ENCODE data around the gene LANCL2.
"Not testable (repeated sequence)": the region's sequence is repeated elsewhere in the genome, so short reads cannot be mapped to it uniquely, and the experiment has no call there.

LANCL2 gene

GRCh38 chr7:55438757-55439525 lies 73.8 kb downstream of the LANCL2 start:
- no peak for DNase-seq

DNA sequence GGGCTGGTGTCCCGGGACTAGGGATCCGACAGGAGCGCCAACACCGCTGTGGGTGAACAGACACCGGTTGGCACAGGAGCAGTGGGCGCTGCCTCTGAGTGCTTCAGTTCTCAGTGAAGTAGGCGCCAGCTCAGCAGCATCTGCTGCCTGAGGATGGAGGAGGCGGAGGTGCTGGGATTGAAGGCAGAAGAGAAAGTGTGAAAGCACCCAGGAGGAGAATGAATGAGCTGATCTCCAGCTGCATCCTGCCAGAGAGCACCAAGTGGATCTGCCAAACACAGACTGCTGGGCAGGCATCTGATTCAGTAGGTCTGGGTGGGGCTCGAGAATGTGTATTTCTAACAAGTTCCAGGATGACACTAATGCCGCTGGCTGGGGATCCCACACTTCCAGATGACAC lies 74.5 kb downstream of the LANCL2 start:
- DNase-seq = no peak

DNA sequence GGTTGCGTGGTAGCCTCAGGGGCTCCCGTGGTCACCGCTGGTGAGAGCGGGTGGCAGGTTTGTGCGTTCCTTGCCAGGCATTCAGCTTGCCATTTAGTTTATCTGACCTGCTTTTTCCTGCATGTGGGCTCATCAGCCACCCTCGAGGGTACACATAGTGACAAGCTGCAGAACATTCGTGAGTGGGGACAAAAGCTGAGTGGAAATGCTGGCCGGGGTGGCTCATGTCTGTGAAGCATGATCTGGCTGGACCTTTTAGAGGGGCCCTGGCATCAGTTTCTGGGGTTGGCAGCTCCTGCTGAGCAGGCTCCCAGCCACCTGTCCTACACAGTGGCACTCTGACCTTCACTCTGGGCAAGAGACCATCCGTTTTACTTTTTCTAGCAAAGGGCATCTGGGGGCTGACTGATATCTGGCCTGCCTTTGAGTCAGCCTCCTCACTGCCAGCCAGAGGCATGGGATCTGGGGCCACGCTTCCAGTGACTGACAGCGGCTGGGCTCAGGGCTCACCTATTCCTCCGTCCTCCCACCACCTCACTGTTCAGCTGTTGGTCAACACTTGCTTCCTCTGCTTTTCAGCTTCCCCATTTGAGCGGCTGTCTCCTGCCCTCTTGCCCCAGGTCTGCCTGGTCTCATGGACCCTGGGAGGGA lies 75.0 kb downstream of the LANCL2 start:
- no peak for DNase-seq

DNA sequence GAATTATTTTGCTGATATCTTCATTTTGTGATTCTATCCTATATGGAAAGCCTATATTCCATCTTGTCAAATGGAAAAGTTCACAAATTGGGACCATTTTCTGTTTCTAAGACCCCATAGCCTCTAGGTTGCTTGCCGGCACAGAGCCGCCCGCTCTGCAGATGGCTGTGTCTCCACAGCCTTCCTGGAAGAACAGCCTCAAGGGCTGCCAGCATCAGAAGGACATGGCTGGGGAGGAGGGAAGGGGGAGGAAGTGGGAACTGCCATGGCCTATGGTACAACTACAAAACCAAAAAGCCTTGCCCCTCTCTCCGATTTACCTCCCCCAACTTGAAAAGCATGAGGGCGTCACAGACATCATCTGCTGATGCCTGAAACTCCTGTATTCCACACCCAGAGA lies 75.9 kb downstream of the LANCL2 start:
- DNase-seq = no peak

- peak; percentile 13 for DNase-seq
These were observed 76.8 kb downstream of the LANCL2 start for GRCh38 chr7:55441774-55442522.

GRCh38 chr7:55444786-55445185 lies 79.6 kb downstream of the LANCL2 start:
- no peak for DNase-seq

GRCh38 chr7:55448526-55448925 lies 83.4 kb downstream of the LANCL2 start:
- no peak for DNase-seq

DNA sequence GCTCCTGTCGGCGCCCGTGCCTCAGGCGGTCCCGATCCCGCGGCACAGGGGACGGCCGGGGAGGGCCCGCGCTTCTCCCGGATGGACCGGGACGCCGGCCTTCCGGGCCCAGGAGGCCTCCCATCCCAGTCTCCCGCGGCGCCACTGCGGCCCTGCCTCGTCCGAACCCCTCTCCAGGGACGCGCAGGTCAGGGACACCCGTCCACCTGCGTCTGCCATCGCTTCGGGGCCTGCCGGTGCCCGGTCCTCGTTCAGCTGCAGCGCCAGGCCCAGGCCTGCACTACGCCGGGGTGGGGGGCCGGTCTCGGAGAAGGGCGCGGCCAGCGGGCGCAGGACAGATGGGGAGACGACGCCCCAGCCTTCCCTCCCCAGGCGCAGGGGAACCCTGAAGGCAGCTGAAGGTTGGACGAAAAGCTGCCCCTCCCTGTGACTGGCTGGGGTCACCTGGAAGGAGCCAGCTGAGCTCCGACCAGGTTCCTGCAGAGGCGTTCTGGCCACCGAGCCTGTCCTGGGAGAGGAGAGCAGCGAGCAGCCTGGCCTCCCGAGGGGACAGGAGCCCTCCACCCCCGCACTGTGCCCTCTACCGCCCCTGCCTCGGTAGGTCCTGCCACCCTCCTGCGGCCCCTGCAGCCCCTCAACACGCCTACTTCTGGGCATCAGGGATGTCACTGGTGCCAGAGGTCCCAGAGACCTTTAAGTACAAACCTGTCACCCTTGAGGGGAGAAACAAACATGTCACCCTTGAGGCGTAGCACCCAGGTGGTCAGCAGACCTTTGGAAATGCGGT lies 84.3 kb downstream of the LANCL2 start:
- DNase-seq = no peak

DNA sequence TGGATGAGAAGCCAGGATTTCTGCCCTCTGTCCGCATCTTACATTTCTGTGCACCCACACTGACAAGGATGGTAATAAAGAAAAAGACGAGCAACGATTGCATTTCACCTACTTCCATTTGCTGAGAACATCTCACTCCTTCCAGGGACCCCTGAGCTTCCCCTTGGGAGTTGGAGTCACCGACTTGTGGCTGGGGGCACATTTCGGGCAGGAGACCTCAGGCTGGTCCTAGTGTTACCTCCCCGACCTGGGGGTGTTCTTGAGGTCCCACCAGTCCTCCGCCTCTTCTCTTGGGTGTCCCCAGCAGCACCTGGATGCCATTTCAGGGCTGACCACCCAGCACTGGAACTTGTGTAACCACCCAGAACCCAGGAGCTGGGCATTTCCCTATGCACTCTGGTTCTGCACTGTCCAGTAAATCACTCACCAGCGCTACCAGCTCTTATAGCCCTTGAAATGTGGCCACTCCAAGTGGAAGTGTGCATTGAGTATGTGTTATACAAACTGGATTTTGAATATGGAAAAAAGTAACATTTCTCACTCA lies 84.9 kb downstream of the LANCL2 start:
- DNase-seq = no peak

GRCh38 chr7:55452971-55453370 lies 87.8 kb downstream of the LANCL2 start:
- DNase-seq = no peak

DNA sequence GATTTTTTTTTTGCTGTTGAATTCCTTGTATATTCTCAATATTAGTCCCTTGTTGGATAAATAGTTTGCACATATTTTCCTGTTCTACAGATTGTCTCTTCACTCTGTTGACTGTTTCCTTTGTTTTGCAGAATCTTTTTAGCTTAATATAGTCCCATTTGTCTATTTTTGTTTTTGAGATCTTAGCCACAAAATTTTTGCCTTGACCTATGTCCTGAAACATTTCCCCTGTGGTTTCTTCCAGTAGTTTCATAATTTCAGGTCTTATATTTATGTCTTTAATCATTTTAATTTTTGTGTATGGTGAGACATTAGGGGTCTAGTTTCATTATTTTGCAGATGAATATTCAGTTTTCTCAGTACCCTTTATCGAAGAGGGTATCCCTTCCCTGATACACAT lies 92.7 kb downstream of the LANCL2 start:
- no peak for DNase-seq

DNA sequence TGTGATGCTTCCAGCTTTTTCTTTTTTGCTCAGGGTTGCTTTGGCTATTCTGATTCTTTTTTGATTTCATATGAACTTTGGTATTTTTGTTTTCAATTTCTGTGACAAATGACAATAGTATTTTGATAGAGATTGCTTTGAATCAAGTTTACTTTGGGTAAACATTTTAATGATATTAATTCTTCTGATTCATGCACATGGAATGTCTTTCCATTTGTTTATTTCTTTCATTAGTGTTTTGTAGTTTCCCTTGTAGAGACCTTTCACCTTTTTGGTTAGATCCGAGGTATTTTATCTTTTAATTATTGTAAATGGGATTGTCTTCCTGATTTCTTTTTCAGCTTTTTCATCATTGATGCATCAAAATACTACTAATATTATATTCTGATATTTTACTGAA lies 93.2 kb downstream of the LANCL2 start:
- no peak for DNase-seq

DNA sequence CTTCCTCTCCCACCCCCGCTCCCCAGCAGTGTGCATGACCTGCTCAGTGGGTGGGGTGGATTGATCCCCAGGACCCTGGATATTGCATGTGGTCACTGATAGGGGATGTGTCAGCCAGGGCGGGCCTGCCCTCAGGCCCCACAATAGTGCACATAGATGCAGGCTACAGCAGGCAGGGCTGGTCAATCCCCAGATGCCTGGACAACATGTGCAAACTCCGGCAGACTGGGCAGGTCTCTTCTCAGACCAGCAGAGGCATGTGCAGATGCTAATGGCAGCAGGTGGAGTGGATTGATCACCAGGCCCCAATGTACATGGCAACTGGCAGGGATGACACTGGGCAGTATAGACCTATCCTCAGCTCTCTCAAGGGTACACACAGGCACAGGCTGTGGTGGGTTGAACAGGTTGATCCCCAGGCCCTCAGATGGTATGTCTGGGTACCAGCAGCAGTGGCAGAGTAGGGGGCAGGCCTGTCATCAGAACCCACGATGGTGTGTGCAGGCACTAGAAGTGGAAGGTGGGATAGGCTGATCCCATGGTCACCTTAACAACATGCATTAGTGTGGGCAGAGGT lies 98.6 kb downstream of the LANCL2 start:
- DNase-seq = no peak

DNA sequence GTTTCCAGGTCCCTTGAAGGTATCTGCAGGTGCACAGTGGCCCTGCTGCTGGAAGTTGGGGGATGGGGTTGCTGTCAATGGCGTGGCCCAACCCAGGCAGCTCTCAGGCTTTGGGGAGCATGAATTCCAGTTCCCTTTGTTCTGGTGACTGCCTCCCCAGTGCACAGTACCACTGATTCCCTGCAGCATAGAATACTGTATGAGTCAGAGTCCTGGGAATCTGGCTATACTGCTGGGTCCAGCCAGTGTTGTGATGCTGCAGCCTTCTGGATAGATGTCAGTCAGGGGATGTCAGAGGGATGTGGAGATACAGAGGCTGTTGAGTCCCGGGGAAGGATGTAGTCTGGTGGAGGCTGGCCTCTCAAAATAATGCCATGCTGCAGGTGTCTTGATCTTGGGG lies 99.3 kb downstream of the LANCL2 start:
- no peak for DNase-seq

GRCh38 chr7:55465691-55466090 lies 100.6 kb downstream of the LANCL2 start:
- DNase-seq = no peak

- DNase-seq = no peak
These were observed 102.0 kb downstream of the LANCL2 start for GRCh38 chr7:55467047-55467593.

DNA sequence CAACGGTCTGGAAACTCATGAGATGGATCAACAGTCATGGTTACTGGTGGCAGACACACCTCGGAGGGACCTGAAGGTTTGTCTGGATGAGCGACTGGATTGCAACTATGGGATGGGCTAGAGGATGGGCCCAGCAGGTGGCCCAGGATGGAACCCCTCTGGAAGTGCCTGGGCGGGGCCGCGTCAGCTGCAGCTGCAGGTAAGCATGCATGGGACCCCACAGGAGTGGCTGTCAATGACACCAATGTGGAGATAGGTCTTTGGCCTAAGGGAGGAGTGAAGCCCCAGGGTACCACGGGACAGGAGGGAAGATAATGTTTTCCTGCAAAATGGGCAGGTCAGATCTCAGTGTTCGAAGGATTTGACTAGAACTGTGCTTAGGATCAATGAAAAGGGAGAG lies 103.4 kb downstream of the LANCL2 start:
- no peak for DNase-seq

- no peak for DNase-seq
These were observed 104.1 kb downstream of the LANCL2 start for GRCh38 chr7:55469271-55469681.

DNA sequence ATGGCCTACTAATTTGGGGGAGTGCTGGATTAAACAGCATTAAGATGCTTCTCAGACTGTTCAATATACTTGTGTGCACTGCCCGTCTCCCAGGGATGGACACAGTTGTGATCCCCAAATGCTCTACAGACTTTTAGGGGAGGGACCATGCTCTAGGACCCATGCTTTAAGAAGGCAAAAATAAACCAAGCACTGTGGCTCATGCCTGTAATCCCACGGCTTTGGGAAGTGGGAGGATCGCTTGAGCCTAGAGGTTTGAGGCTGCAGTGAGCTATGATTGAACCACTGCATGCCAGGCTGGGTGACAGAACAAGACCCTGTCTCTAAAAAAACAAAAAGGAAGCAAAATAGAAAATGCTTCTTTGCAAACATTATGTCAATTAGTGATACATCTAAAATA lies 104.6 kb downstream of the LANCL2 start:
- no peak for DNase-seq

- no peak for DNase-seq
These were observed 105.1 kb downstream of the LANCL2 start for GRCh38 chr7:55470261-55470660.

DNA sequence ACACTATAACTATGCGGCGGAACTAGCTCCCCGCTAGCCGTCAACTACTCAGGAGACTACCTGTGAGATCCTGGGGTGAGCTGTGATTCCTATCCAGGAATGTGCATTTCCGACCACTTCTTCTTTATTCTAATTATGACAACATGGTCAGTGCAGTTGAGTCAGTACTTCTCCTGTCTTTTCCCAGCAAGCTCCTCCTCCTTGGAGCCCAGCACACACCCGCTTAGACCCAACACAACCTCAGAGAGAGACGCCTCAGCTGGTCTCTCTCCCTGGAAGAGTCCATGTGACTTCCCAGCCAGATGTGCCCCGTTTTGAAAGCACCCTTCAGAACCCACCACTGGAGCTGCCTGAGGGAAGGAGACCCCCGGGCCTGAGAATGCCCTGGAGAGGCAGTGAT lies 106.5 kb downstream of the LANCL2 start:
- not testable (repeated sequence) for DNase-seq

- DNase-seq = not testable (repeated sequence)
These were observed 107.3 kb downstream of the LANCL2 start for GRCh38 chr7:55472406-55472805.
